Mesothelial cell of epicardium (in vitro differentiated cells): ENCODE measurements around the gene TENM4. TPM values are rescaled to one million over a fixed set of nuclear protein-coding genes. Genes with fewer than 3 reads are reported as not detected.

Source experiments
- DNase-seq, 2 experiments: peaks; one replicate each; pipeline ENCODE4 v3.0.0; 2021; ENCODE audit warnings: low spot score in 2 of 2; ENCODE audit not compliant: unreplicated experiment in 2 of 2
- H3K27ac Mint-ChIP-seq: 2 replicates; pipeline ENCODE4 v1.8.0; 2021; ENCODE audit warnings: mixed read lengths
- H3K27me3 Mint-ChIP-seq: 2 replicates; pipeline ENCODE4 v1.8.0; 2021; ENCODE audit warnings: low read depth, mixed read lengths
- H3K36me3 Mint-ChIP-seq: 2 replicates; pipeline ENCODE4 v1.8.0; 2021; ENCODE audit warnings: mixed read lengths
- H3K4me1 Mint-ChIP-seq: 2 replicates; pipeline ENCODE4 v1.8.0; 2021; ENCODE audit warnings: mixed read lengths
- H3K4me3 Mint-ChIP-seq: 2 replicates; pipeline ENCODE4 v1.8.0; 2021; ENCODE audit warnings: mild to moderate bottlenecking, moderate library complexity, mixed read lengths
- H3K9me3 Mint-ChIP-seq: 2 replicates; pipeline ENCODE4 v1.8.0; 2021; ENCODE audit warnings: mixed read lengths
- CTCF ChIP-seq: fragments of 200-600 bp; sonication (generic); IDR thresholded peaks from one replicate; pipeline ENCODE4 v1.5.0; 2021; ENCODE audit warnings: antibody characterized with exemption; ENCODE audit not compliant: unreplicated experiment
- total RNA-seq: library from RNA; stranded (reverse); gene quantifications from 3 replicates; pipeline ENCODE4 v1.2.1, GENCODE V29; 2021

TENM4 gene
- total RNA-seq, 1 donor from 2014 or later: 187 TPM

GRCh38 chr11:78943154-78943553 is 497.7 kb downstream of the TENM4 start:
- no peaks in the 10 kb centered on the region for H3K27me3 Mint-ChIP-seq

GRCh38 chr11:78941226-78941851 is 499.5 kb downstream of the TENM4 start:
- peaks cover 4% of the 10 kb centered on the region for H3K36me3 Mint-ChIP-seq
- peaks cover 75% of the 10 kb centered on the region for H3K4me1 Mint-ChIP-seq
- TF ChIP-seq CTCF: no peak
- peak overlapping the region; percentile 82 for H3K27ac Mint-ChIP-seq
- H3K4me3 Mint-ChIP-seq: no peak overlapping the region
- H3K27me3 Mint-ChIP-seq: no peaks in the 10 kb centered on the region
- H3K9me3 Mint-ChIP-seq: peaks cover 4% of the 10 kb centered on the region
- no peak for DNase-seq

More at GRCh38 chr11:78943154-78943553, 497.7 kb downstream of the TENM4 start:
- H3K9me3 Mint-ChIP-seq: peaks cover 8% of the 10 kb centered on the region
- DNase-seq: no peak
- H3K4me3 Mint-ChIP-seq: no peak overlapping the region
- H3K27ac Mint-ChIP-seq: peak overlapping the region; percentile 89
- H3K36me3 Mint-ChIP-seq: peaks cover 9% of the 10 kb centered on the region
- TF ChIP-seq CTCF: no peak
- H3K4me1 Mint-ChIP-seq: peaks cover 86% of the 10 kb centered on the region

- H3K27ac Mint-ChIP-seq: peak overlapping the region; percentile 82
- TF ChIP-seq CTCF: no peak
- no peaks in the 10 kb centered on the region for H3K9me3 Mint-ChIP-seq
- no peak overlapping the region for H3K4me3 Mint-ChIP-seq
- DNase-seq: no peak
- H3K27me3 Mint-ChIP-seq: no peaks in the 10 kb centered on the region
- H3K36me3 Mint-ChIP-seq: peaks cover 4% of the 10 kb centered on the region
- H3K4me1 Mint-ChIP-seq: peaks cover 70% of the 10 kb centered on the region
These were observed 500.2 kb downstream of the TENM4 start for GRCh38 chr11:78940500-78941225.

GRCh38 chr11:78938971-78939370 is 501.9 kb downstream of the TENM4 start:
- H3K27me3 Mint-ChIP-seq: no peaks in the 10 kb centered on the region
- no peak for TF ChIP-seq CTCF
- peaks cover 62% of the 10 kb centered on the region for H3K4me1 Mint-ChIP-seq
- H3K9me3 Mint-ChIP-seq: no peaks in the 10 kb centered on the region
- peak overlapping the region; percentile 83 for H3K27ac Mint-ChIP-seq
- DNase-seq: no peak
- H3K4me3 Mint-ChIP-seq: no peak overlapping the region
- H3K36me3 Mint-ChIP-seq: no peaks in the 10 kb centered on the region

- Mint-ChIP-seq H3K27me3 (no peaks in the 10 kb centered on the region), H3K4me1 (peaks cover 60% of the 10 kb centered on the region), H3K36me3 (no peaks in the 10 kb centered on the region), H3K27ac (peak overlapping the region; percentile 54), H3K4me3 (no peak overlapping the region), H3K9me3 (no peaks in the 10 kb centered on the region)
- DNase-seq: no peak
- TF ChIP-seq CTCF: no peak
These were observed 502.8 kb downstream of the TENM4 start for GRCh38 chr11:78938036-78938435.
